OCI-LY3 (cell line): ENCODE measurements around the gene FOCAD.

Experiments used
- CTCF ChIP-seq: fragments of 200-600, 300-600 bp; sonication (generic); IDR thresholded peaks from 2 replicates; pipeline ENCODE4 v1.5.1; 2014; ENCODE audit warnings: antibody characterized with exemption, low read length, low read depth
- EZH2phosphoT487 ChIP-seq: fragments of 200-600 bp; shearing (Covaris generic); IDR thresholded peaks from 2 replicates; pipeline ENCODE4 v1.6.1; 2018; ENCODE audit warnings: antibody characterized with exemption, mixed run types, low read depth

GRCh38 chr9:20729523-20729922, 45.5 kb downstream of the FOCAD start:
- no peak for TF ChIP-seq EZH2phosphoT487
- TF ChIP-seq CTCF, result no peak
